ENCODE measurements around the gene ERO1B. TPM values are rescaled to one million over a fixed set of nuclear protein-coding genes. Genes with fewer than 3 reads are reported as not detected.
"Not testable (repeated sequence)": the region's sequence is repeated elsewhere in the genome, so short reads cannot be mapped to it uniquely, and the experiment has no call there.

Gene ERO1B
- polyA plus RNA-seq, 3 donors, result 10.7 to 18.9 (median 12.6) TPM

GRCh38 chr1:236207121-236207520 lies 74.6 kb downstream of the ERO1B start:
- no peak for DNase-seq (ENCODE audit: extremely low read depth in 1 of 11, low read depth in 9 of 11, low spot score in 4 of 11)

- DNase-seq (ENCODE audit: extremely low read depth in 1 of 11, low read depth in 9 of 11, low spot score in 4 of 11), result peak in 2 of 11 donors; percentile 4 to 12
These were observed 75.2 kb downstream of the ERO1B start for GRCh38 chr1:236206548-236206947.

- DNase-seq (ENCODE audit: extremely low read depth in 1 of 11, low read depth in 9 of 11, low spot score in 4 of 11), result no peak
These were observed 77.1 kb downstream of the ERO1B start for GRCh38 chr1:236204656-236205055.

GRCh38 chr1:236204039-236204438 lies 77.7 kb downstream of the ERO1B start:
- no peak for DNase-seq (ENCODE audit: extremely low read depth in 1 of 11, low read depth in 9 of 11, low spot score in 4 of 11)

GRCh38 chr1:236201786-236202185 lies 80.0 kb downstream of the ERO1B start:
- DNase-seq (ENCODE audit: extremely low read depth in 1 of 11, low read depth in 9 of 11, low spot score in 4 of 11), result no peak

- no peak for DNase-seq (ENCODE audit: extremely low read depth in 1 of 11, low read depth in 9 of 11, low spot score in 4 of 11)
These were observed 80.8 kb downstream of the ERO1B start for GRCh38 chr1:236200925-236201324.

- DNase-seq (ENCODE audit: extremely low read depth in 1 of 11, low read depth in 9 of 11, low spot score in 4 of 11), result no peak
These were observed 88.6 kb downstream of the ERO1B start for GRCh38 chr1:236193184-236193583.

- not testable (repeated sequence) for DNase-seq (ENCODE audit: extremely low read depth in 1 of 11, low read depth in 9 of 11, low spot score in 4 of 11)
These were observed 93.7 kb downstream of the ERO1B start for GRCh38 chr1:236188084-236188483.

GRCh38 chr1:236186471-236186870 lies 95.3 kb downstream of the ERO1B start:
- DNase-seq (ENCODE audit: extremely low read depth in 1 of 11, low read depth in 9 of 11, low spot score in 4 of 11), result not testable (repeated sequence)

- DNase-seq (ENCODE audit: extremely low read depth in 1 of 11, low read depth in 9 of 11, low spot score in 4 of 11), result no peak
These were observed 96.1 kb downstream of the ERO1B start for GRCh38 chr1:236185687-236186086.

- no peak for DNase-seq (ENCODE audit: extremely low read depth in 1 of 11, low read depth in 9 of 11, low spot score in 4 of 11)
These were observed 100.7 kb downstream of the ERO1B start for GRCh38 chr1:236181059-236181458.

GRCh38 chr1:236179634-236180033 lies 102.1 kb downstream of the ERO1B start:
- no peak for DNase-seq (ENCODE audit: extremely low read depth in 1 of 11, low read depth in 9 of 11, low spot score in 4 of 11)

GRCh38 chr1:236176337-236177336 lies 105.1 kb downstream of the ERO1B start:
- peak in 5 of 11 donors; percentile 23 to 46 (median 34) for DNase-seq (ENCODE audit: extremely low read depth in 1 of 11, low read depth in 9 of 11, low spot score in 4 of 11)

- peak in 1 of 11 donors; percentile 27 for DNase-seq (ENCODE audit: extremely low read depth in 1 of 11, low read depth in 9 of 11, low spot score in 4 of 11)
These were observed 106.0 kb downstream of the ERO1B start for GRCh38 chr1:236175642-236176336.

GRCh38 chr1:236173174-236173767 lies 108.5 kb downstream of the ERO1B start:
- no peak for DNase-seq (ENCODE audit: extremely low read depth in 1 of 11, low read depth in 9 of 11, low spot score in 4 of 11)

- DNase-seq (ENCODE audit: extremely low read depth in 1 of 11, low read depth in 9 of 11, low spot score in 4 of 11), result no peak
These were observed 109.6 kb downstream of the ERO1B start for GRCh38 chr1:236172041-236172579.

- no peak for DNase-seq (ENCODE audit: extremely low read depth in 1 of 11, low read depth in 9 of 11, low spot score in 4 of 11)
These were observed 112.9 kb downstream of the ERO1B start for GRCh38 chr1:236168716-236169429.

- no peak for DNase-seq (ENCODE audit: extremely low read depth in 1 of 11, low read depth in 9 of 11, low spot score in 4 of 11)
These were observed 114.2 kb downstream of the ERO1B start for GRCh38 chr1:236167578-236167977.

GRCh38 chr1:236167154-236167553 lies 114.6 kb downstream of the ERO1B start:
- DNase-seq (ENCODE audit: extremely low read depth in 1 of 11, low read depth in 9 of 11, low spot score in 4 of 11), result no peak
